Loucy (cell line): ENCODE measurements around the gene PPP1R12B.
A peak's percentile ranks its signal among the peaks of the same experiment; 100 is the strongest.
"Not testable (repeated sequence)": the region's sequence is repeated elsewhere in the genome, so short reads cannot be mapped to it uniquely, and the experiment has no call there.

ENCODE experiments used
- H2AFZ ChIP-seq: fragments of 200-600 bp; sonication (generic); 2 replicates; pipeline ENCODE4 v1.6.0; 2016; ENCODE audit warnings: antibody characterized with exemption, mild to moderate bottlenecking, low read length, moderate library complexity
- H3F3A ChIP-seq: fragments of 200-600 bp; 2 replicates; pipeline ENCODE4 v1.6.0; 2016; ENCODE audit warnings: antibody characterized with exemption, low read depth, mild to moderate bottlenecking
- H3K27me3 ChIP-seq: fragments of 200-600 bp; sonication (generic); 2 replicates; pipeline ENCODE4 v1.6.1; 2014; ENCODE audit warnings: low read length, mild to moderate bottlenecking; ENCODE audit not compliant: insufficient read depth, poor library complexity, severe bottlenecking
- H3K36me3 ChIP-seq: fragments of 200-600 bp; sonication (generic); 2 replicates; pipeline ENCODE4 v1.6.1; 2016; ENCODE audit warnings: low read length; ENCODE audit not compliant: insufficient read depth
- H3K4me1 ChIP-seq: fragments of 200-600 bp; sonication (generic); 2 replicates; pipeline ENCODE4 v1.5.1; 2014; ENCODE audit warnings: low read length, mild to moderate bottlenecking; ENCODE audit not compliant: insufficient read depth, poor library complexity, severe bottlenecking
- H3K4me2 ChIP-seq: fragments of 200-600 bp; sonication (generic); 2 replicates; pipeline ENCODE4 v1.6.0; 2014; ENCODE audit warnings: antibody characterized with exemption, low read length, low read depth, mild to moderate bottlenecking; ENCODE audit not compliant: poor library complexity, severe bottlenecking
- H3K4me3 ChIP-seq: fragments of 200-600 bp; sonication (generic); 2 replicates; pipeline ENCODE4 v1.5.1; 2014; ENCODE audit warnings: low read length, mild to moderate bottlenecking, mixed read lengths; ENCODE audit not compliant: poor library complexity, severe bottlenecking
- H3K79me2 ChIP-seq: fragments of 200-600 bp; sonication (generic); 2 replicates; pipeline ENCODE4 v1.6.1; 2014; ENCODE audit warnings: low read length; ENCODE audit not compliant: insufficient read depth
- H3K9ac ChIP-seq: fragments of 200-600 bp; sonication (generic); 2 replicates; pipeline ENCODE4 v1.6.0; 2014; ENCODE audit warnings: mild to moderate bottlenecking, low read depth, low read length, moderate library complexity; ENCODE audit not compliant: poor library complexity, severe bottlenecking
- H3K9me2 ChIP-seq: fragments of 200-600 bp; sonication (generic); replicated peaks from 2 replicates; pipeline ENCODE4 v1.6.1; 2016; ENCODE audit warnings: low read depth, low read length, mixed read lengths
- H3K9me3 ChIP-seq: fragments of 200-600 bp; sonication (generic); 2 replicates; pipeline ENCODE4 v1.6.1; 2014; ENCODE audit warnings: mild to moderate bottlenecking, antibody characterized with exemption, low read length, low read depth; ENCODE audit not compliant: insufficient read depth
- H4K20me1 ChIP-seq: fragments of 200-600 bp; sonication (generic); 2 replicates; pipeline ENCODE4 v1.6.0; 2014; ENCODE audit warnings: antibody characterized with exemption, low read length, mild to moderate bottlenecking; ENCODE audit not compliant: insufficient read depth, poor library complexity, severe bottlenecking
- EZH2phosphoT487 ChIP-seq: fragments of 200-600 bp; IDR thresholded peaks from 2 replicates; pipeline ENCODE4 v1.6.1; 2018; ENCODE audit warnings: antibody characterized with exemption, mild to moderate bottlenecking, moderate library complexity, borderline replicate concordance
- TF ChIP-seq, protein P1 (sequence below): fragments of 200-600 bp; sonication (generic); conservative IDR thresholded peaks from 2 replicates; pipeline ENCODE4 v1.5.1; 2014; ENCODE audit warnings: mild to moderate bottlenecking, antibody characterized with exemption, low read length

The PPP1R12B gene

DNA sequence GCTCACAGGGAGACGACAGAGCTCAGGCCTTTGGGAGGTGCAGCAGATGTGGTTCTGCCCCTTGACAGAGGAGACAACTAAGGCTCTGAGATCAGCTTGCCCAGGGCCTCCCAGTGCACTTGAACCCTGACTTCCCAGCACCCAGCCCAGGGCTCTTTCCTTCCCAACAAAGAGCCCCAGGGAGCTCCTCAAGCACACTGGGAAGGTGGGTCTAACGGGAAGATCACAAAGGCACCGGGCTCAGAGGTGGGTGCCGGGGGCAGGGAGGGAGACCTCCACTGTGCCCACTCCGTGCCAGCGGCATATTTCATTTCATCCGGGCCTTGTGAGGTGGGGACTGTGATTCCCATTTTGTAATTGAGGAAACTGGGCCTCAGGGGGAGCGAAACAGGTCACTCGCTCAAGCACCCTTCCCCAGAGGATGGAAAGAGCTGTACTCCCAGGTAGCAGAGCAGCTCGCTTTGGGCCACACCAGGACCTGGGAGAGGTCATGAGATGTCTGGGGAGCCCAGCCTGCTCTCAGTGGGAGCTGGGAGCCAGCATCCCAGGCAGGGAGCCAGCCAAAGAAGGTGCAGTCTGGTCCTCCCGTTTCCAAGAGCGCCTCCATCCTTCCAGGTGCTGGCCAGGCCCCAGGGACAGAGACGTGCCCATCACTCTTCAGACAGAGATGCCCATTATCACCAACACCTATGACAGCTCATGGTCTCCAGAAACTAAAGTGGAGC lies 279.5 kb downstream of the PPP1R12B start:
- no peak overlapping the region for H2AFZ ChIP-seq
- H4K20me1 ChIP-seq, result no peaks in the 10 kb centered on the region
- peaks cover 30% of the 10 kb centered on the region for H3K4me1 ChIP-seq
- no peaks in the 10 kb centered on the region for H3K27me3 ChIP-seq
- no peaks in the 10 kb centered on the region for H3K9me3 ChIP-seq
- no peak for TF ChIP-seq EZH2phosphoT487
- TF ChIP-seq, protein P1, sequence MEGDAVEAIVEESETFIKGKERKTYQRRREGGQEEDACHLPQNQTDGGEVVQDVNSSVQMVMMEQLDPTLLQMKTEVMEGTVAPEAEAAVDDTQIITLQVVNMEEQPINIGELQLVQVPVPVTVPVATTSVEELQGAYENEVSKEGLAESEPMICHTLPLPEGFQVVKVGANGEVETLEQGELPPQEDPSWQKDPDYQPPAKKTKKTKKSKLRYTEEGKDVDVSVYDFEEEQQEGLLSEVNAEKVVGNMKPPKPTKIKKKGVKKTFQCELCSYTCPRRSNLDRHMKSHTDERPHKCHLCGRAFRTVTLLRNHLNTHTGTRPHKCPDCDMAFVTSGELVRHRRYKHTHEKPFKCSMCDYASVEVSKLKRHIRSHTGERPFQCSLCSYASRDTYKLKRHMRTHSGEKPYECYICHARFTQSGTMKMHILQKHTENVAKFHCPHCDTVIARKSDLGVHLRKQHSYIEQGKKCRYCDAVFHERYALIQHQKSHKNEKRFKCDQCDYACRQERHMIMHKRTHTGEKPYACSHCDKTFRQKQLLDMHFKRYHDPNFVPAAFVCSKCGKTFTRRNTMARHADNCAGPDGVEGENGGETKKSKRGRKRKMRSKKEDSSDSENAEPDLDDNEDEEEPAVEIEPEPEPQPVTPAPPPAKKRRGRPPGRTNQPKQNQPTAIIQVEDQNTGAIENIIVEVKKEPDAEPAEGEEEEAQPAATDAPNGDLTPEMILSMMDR, result no peak
- no peaks in the 10 kb centered on the region for H3F3A ChIP-seq
- no peak overlapping the region for H3K9ac ChIP-seq
- no peak overlapping the region for H3K4me2 ChIP-seq
- H3K4me3 ChIP-seq, result no peak overlapping the region
- no peaks in the 10 kb centered on the region for H3K9me2 ChIP-seq
- no peaks in the 10 kb centered on the region for H3K36me3 ChIP-seq
- H3K79me2 ChIP-seq, result no peaks in the 10 kb centered on the region

DNA sequence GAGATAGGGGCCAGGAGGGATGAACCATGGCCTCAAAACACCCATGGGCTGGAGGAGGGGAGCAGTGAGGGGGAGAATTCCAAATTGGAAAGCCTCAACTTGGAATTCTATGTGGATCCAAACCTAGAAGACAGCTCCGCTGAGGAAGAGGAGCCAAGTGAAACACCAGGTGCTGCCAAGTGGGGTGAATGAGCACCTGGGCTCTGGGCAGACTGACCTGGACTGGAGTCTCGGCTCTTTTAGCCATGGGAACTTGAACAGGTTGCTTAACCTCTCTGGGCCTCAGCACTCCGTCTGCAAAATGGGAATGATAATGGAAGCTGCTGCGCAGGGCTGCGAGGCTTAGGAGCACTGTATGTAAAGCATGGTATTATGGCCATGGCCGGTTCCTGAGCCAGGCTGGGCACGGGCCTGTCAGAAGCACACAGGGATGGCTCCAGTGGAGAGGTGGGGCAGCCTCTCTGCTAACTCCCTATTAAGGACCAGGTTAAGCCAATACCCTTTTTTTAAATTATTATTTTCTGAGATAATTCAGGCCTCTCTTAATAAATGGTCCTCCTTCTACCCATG lies 280.2 kb downstream of the PPP1R12B start:
- H4K20me1 ChIP-seq, result no peaks in the 10 kb centered on the region
- H3K9me3 ChIP-seq, result no peaks in the 10 kb centered on the region
- H3K27me3 ChIP-seq, result no peaks in the 10 kb centered on the region
- H3K4me3 ChIP-seq, result no peak overlapping the region
- H2AFZ ChIP-seq, result no peak overlapping the region
- peaks cover 30% of the 10 kb centered on the region for H3K4me1 ChIP-seq
- no peaks in the 10 kb centered on the region for H3K79me2 ChIP-seq
- TF ChIP-seq, protein P1, result no peak
- no peak for TF ChIP-seq EZH2phosphoT487
- H3K36me3 ChIP-seq, result no peaks in the 10 kb centered on the region
- H3K4me2 ChIP-seq, result peak overlapping the region; percentile 30
- H3K9me2 ChIP-seq, result no peaks in the 10 kb centered on the region
- no peaks in the 10 kb centered on the region for H3F3A ChIP-seq
- no peak overlapping the region for H3K9ac ChIP-seq

DNA sequence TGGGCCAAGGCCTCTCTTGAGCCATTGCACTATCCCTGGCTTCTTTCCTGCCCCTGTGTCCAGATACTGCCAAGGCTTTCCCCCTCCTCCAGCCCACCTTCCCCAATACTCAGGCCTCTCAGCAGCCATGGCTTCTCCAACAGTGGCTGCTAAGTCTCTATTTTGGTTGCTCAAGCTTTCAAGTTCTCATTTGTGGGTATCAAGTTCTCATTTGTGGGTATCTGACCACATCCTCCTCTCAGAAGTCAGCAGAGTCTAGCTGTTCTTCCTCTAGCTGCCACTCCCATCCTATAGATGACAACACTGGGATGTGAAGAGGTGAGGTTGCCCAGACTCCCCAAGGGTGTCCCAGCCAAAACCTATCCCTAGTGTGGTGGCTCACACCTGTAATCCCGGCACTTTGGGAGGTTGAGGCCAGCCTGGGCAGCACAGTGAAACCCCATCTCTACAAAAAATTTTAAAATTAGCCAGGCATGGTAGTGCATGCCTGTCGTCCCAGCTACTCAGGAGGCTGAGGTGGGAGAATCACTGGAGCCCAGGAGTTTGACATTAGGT lies 280.8 kb downstream of the PPP1R12B start:
- not testable (repeated sequence) for H3K79me2 ChIP-seq, H3F3A ChIP-seq, H4K20me1 ChIP-seq, H3K9me3 ChIP-seq, H3K36me3 ChIP-seq, H2AFZ ChIP-seq, H3K9ac ChIP-seq, H3K4me3 ChIP-seq, H3K9me2 ChIP-seq, H3K27me3 ChIP-seq
- peak overlapping the region; percentile 30 for H3K4me2 ChIP-seq
- peaks cover 30% of the 10 kb centered on the region for H3K4me1 ChIP-seq

DNA sequence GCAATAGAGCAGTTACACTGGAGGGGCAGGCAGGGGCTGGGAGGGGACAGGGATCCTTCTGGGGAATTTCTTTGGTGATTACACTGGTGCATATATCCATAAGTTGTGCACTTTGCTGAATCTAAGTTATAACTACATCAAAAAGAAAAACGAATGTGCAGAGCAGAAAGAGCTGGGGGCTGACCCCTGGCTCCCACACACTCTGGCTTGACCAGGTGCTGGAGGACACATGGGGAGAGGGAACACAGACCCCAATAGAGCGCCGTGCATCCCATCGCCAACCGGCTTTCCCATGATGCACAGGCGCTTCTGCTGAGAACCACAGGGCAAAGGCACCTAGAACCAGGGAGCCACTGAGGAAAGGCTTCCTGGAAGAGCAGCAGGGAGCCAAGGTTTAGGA lies 281.6 kb downstream of the PPP1R12B start:
- H3K4me2 ChIP-seq, H3K9me2 ChIP-seq, H3K79me2 ChIP-seq, H2AFZ ChIP-seq, H3K9me3 ChIP-seq, H3F3A ChIP-seq, H3K4me3 ChIP-seq, H3K9ac ChIP-seq, H3K36me3 ChIP-seq, H3K27me3 ChIP-seq, H4K20me1 ChIP-seq: not testable (repeated sequence)
- peaks cover 30% of the 10 kb centered on the region for H3K4me1 ChIP-seq
